DND-41 (cell line): ENCODE results near the gene GTF2H1.

ENCODE experiments used
- ATAC-seq: fragments of 200-7000 bp; cut with Tn5 transposase; 3 replicates; pipeline ENCODE4 v1.9.1; 2021; ENCODE audit warnings: low read depth; ENCODE audit not compliant: insufficient read depth
- DNase-seq: peaks from one replicate; pipeline ENCODE4 v3.0.0-alpha.2; 2020
- H2AFZ ChIP-seq: 2 replicates; pipeline ENCODE4 v1.6.0; 2012; ENCODE audit warnings: low read depth, low read length
- H3K27ac ChIP-seq: 2 replicates; pipeline ENCODE4 v1.5.1; 2012; ENCODE audit warnings: low read length, inconsistent platforms
- H3K27me3 ChIP-seq: fragments of 200-600 bp; sonication (generic); 2 replicates; pipeline ENCODE4 v1.6.0; 2012; ENCODE audit warnings: low read length, mild to moderate bottlenecking, inconsistent platforms; ENCODE audit not compliant: insufficient read depth, poor library complexity
- H3K36me3 ChIP-seq: 2 replicates; pipeline ENCODE4 v1.5.1; 2012; ENCODE audit warnings: low read length, inconsistent platforms; ENCODE audit not compliant: insufficient read depth
- H3K4me1 ChIP-seq: 2 replicates; pipeline ENCODE4 v1.5.1; 2012; ENCODE audit warnings: mild to moderate bottlenecking, low read length; ENCODE audit not compliant: insufficient read depth
- H3K4me2 ChIP-seq: 2 replicates; pipeline ENCODE4 v1.6.0; 2012; ENCODE audit warnings: mild to moderate bottlenecking, moderate library complexity, low read length, inconsistent platforms; ENCODE audit not compliant: insufficient read depth
- H3K4me3 ChIP-seq, 2 experiments: fragments of 200-600 bp in 1 of 2; shearing (Covaris generic) in 1 of 2; 2 replicates each; pipeline ENCODE4 v1.5.1; 2012 to 2016; ENCODE audit warnings: inconsistent platforms in 2 of 2, low read length in 2 of 2, mild to moderate bottlenecking in 2 of 2, low read depth in 1 of 2, moderate library complexity in 1 of 2
- H3K79me2 ChIP-seq: 2 replicates; pipeline ENCODE4 v1.6.0; 2012; ENCODE audit warnings: low read length, inconsistent platforms; ENCODE audit not compliant: insufficient read depth
- H3K9ac ChIP-seq: 2 replicates; pipeline ENCODE4 v1.6.0; 2012; ENCODE audit warnings: low read depth, mild to moderate bottlenecking, inconsistent platforms, low read length, moderate library complexity
- H3K9me3 ChIP-seq: 2 replicates; pipeline ENCODE4 v1.5.1; 2012; ENCODE audit warnings: low read length, moderate library complexity, mild to moderate bottlenecking, inconsistent platforms; ENCODE audit not compliant: insufficient read depth, severe bottlenecking
- H4K20me1 ChIP-seq: 2 replicates; pipeline ENCODE4 v1.6.0; 2012; ENCODE audit warnings: low read length; ENCODE audit not compliant: insufficient read depth
- EZH2 ChIP-seq: IDR thresholded peaks from 3 replicates; pipeline ENCODE4 v1.6.1; 2012; ENCODE audit warnings: borderline replicate concordance, low read depth, mild to moderate bottlenecking, moderate library complexity, low read length, inconsistent platforms; ENCODE audit not compliant: severe bottlenecking
- TF ChIP-seq, protein P1 (sequence below): IDR thresholded peaks from 2 replicates; pipeline ENCODE4 v1.5.1; 2012; ENCODE audit warnings: borderline replicate concordance, low read length, moderate library complexity, mild to moderate bottlenecking; ENCODE audit not compliant: poor library complexity, severe bottlenecking; ENCODE audit errors: extremely low read depth

Gene GTF2H1

GRCh38 chr11:18324381-18324780 lies 2.0 kb downstream of the GTF2H1 start:
- H3K79me2 ChIP-seq, result peaks cover 92% of the 10 kb centered on the region
- no peak for TF ChIP-seq EZH2
- TF ChIP-seq, protein P1, sequence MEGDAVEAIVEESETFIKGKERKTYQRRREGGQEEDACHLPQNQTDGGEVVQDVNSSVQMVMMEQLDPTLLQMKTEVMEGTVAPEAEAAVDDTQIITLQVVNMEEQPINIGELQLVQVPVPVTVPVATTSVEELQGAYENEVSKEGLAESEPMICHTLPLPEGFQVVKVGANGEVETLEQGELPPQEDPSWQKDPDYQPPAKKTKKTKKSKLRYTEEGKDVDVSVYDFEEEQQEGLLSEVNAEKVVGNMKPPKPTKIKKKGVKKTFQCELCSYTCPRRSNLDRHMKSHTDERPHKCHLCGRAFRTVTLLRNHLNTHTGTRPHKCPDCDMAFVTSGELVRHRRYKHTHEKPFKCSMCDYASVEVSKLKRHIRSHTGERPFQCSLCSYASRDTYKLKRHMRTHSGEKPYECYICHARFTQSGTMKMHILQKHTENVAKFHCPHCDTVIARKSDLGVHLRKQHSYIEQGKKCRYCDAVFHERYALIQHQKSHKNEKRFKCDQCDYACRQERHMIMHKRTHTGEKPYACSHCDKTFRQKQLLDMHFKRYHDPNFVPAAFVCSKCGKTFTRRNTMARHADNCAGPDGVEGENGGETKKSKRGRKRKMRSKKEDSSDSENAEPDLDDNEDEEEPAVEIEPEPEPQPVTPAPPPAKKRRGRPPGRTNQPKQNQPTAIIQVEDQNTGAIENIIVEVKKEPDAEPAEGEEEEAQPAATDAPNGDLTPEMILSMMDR, result no peak
- no peaks in the 10 kb centered on the region for H3K27me3 ChIP-seq
- H3K36me3 ChIP-seq, result peaks cover 36% of the 10 kb centered on the region
- peaks cover 53% of the 10 kb centered on the region for H3K4me1 ChIP-seq
- H3K4me2 ChIP-seq, result peak overlapping the region; percentile 77
- no peak for DNase-seq
- peak overlapping the region; percentile 66 for H3K9ac ChIP-seq
- H3K27ac ChIP-seq, result peak overlapping the region; percentile 96
- no peaks in the 10 kb centered on the region for H3K9me3 ChIP-seq
- H2AFZ ChIP-seq, result no peak overlapping the region
- H4K20me1 ChIP-seq, result peaks cover 10% of the 10 kb centered on the region; the same call in 1 of the 2 replicates
- H3K4me3 ChIP-seq, result peak overlapping the region in 1 of 2 experiments; percentile 68; a peak in 2 of 4 replicates
- ATAC-seq, result no peak

- Histone ChIP-seq H3K36me3 (peaks cover 68% of the 10 kb centered on the region), H3K27me3 (no peaks in the 10 kb centered on the region), H3K4me1 (peaks cover 16% of the 10 kb centered on the region), H3K79me2 (peaks cover 80% of the 10 kb centered on the region), H3K9ac (no peak overlapping the region), H3K27ac (no peak overlapping the region), H3K4me2 (no peak overlapping the region), H2AFZ (no peak overlapping the region), H3K4me3 (no peak overlapping the region), H4K20me1 (peaks cover 17% of the 10 kb centered on the region), H3K9me3 (no peaks in the 10 kb centered on the region)
- TF ChIP-seq, protein P1, result no peak
- no peak for TF ChIP-seq EZH2
- ATAC-seq (no peak), DNase-seq (no peak)
These were observed 7.0 kb downstream of the GTF2H1 start for GRCh38 chr11:18329196-18329870.

GRCh38 chr11:18330921-18331320 lies 8.6 kb downstream of the GTF2H1 start:
- no peak overlapping the region for H3K27ac ChIP-seq
- peaks cover 74% of the 10 kb centered on the region for H3K79me2 ChIP-seq
- H3K4me1 ChIP-seq, result peaks cover 5% of the 10 kb centered on the region; the same call in 1 of the 2 replicates
- no peaks in the 10 kb centered on the region for H3K9me3 ChIP-seq
- no peak overlapping the region for H3K4me2 ChIP-seq
- H4K20me1 ChIP-seq, result peaks cover 13% of the 10 kb centered on the region; the same call in 1 of the 2 replicates
- H3K27me3 ChIP-seq, result no peaks in the 10 kb centered on the region
- ATAC-seq (no peak), DNase-seq (no peak)
- H3K36me3 ChIP-seq, result peaks cover 70% of the 10 kb centered on the region
- H2AFZ ChIP-seq, result no peak overlapping the region
- H3K4me3 ChIP-seq, result no peak overlapping the region
- TF ChIP-seq EZH2, result no peak
- TF ChIP-seq, protein P1, result no peak
- H3K9ac ChIP-seq, result no peak overlapping the region
